HG03159 (cell line): ENCODE measurements around the gene CEP250.

ENCODE experiments used
- ATAC-seq: cut with Tn5 transposase; IDR thresholded peaks from one replicate; pipeline ENCODE4 v1.9.1; 2021; ENCODE audit warnings: mild to moderate bottlenecking, moderate library complexity; ENCODE audit not compliant: unreplicated experiment

CEP250 gene

DNA sequence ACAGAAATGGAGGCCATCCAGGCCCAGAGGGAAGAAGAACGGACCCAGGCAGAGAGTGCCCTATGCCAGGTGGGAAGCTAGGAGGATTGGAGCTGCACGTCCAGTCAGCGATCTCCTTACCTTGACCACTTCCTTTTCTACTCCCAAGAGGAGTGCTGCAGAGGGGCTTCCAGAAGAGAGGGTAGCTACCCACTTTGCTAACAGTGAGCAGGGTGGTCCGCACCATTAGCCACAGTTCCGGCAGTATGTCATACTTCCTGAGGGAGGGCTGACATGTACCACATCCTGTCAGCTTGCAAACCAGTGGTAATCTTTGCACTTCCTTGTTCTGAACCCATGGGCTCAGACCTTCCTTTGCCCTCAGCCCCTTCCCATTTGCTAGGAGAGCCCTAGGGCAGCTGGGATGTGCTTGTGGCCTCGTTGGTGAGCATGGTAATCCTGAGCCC lies 35.4 kb downstream of the CEP250 start:
- peak; percentile 94 for ATAC-seq

DNA sequence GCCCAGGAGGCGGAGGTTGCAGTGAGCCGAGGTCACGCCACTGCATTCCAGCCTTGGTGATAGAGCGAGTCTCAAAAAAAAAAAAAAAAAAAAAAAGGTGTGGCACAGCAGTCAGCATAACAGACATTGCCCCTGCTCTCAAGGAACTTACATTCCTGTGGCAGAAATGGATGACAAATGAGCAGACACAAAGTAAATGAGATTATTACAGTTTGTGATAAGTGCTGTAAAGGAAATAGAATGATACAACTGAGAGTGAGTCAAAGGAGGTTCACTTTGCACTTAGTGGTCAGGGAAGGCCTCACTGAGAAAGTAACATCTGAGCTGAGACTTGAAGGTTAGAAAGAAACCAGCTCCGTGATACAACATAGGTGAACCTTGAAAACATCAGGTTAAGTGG lies 36.4 kb downstream of the CEP250 start:
- no peak for ATAC-seq

DNA sequence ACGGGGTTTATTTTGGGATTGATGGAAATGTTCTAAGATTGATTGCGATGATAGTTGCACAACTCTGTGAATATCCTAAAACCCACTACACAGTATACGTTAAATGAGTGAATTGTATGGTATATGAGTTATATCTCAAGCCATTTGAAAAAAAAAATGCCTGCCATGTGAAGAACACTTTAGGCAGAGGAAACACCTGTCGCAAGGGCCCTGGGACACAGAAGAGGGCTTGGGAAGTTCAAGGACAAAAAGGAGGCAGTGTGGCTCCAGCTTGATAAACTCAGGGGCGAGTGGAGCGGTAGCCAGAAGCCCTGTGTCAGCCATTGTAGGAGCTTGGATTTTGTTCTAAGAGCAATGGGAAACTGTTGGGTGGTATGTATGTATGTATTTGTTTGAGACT lies 37.0 kb downstream of the CEP250 start:
- ATAC-seq: no peak

DNA sequence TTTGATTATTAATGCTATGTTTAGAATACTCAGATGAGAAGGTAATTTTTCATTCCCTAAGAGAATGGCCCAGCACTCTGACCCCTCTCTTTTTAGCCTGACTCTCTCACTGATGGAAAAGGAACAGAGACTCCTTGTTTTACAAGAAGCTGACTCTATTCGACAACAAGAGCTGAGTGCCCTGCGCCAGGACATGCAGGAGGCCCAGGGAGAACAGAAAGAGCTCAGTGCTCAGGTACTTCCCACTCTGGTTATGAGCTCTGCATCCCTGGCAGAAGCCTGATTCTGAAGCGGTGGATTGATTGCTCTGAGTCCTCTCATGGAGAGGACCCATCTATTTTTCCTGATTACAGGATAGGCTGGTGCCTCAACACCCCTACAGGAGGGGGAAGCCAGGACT lies 41.1 kb downstream of the CEP250 start:
- ATAC-seq: no peak

DNA sequence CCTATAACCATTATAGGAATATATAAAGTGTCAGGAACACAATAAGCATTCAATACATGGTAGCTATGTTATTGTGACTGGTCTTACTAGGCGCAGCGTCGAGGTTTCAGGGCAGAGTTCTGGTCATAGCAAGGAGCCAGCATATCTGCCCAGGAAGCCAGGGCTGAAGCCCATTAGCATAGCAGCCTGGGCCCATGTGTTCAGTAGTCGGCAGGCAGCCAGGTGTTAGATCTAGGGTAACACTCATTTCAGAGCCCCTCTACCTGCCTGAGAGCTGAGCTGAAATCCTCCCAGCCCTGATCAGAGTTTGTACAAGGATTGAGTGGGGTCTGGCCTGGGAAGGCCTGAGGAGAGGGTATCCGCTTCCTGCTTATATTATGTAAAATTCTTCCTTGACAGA lies 41.9 kb downstream of the CEP250 start:
- no peak for ATAC-seq

DNA sequence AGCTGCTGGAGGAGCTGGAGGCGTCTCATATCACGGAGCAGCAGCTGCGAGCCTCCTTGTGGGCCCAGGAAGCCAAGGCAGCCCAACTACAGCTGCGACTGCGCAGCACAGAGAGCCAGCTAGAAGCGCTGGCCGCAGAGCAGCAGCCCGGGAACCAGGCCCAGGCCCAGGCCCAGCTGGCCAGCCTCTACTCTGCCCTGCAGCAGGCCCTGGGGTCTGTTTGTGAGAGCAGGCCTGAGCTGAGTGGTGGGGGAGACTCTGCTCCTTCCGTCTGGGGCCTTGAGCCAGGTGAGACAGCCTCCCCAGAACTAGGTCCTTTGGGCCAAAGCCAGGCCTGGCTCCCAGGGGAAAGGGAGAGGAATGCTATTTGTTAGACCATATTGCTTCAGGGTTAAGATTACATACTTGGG lies 42.4 kb downstream of the CEP250 start:
- no peak for ATAC-seq

DNA sequence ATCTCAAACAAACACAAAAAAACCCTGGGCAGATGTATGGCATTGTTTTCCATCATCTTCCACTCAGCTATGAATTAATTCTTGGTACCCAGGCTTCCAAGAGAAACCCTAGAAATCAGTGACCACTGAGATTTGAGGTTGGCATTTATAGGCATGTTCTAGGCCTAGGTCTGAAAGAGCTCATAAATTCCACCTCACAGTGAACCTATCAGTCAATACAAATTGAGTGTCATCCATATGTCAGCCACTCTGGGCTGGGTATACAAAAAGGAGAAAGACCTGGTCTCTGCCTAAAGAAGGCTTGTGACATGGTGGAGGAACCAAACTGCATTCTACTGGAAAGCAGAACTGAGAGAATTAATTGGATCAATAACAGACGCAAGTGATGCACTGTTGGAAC lies 43.9 kb downstream of the CEP250 start:
- no peak for ATAC-seq

DNA sequence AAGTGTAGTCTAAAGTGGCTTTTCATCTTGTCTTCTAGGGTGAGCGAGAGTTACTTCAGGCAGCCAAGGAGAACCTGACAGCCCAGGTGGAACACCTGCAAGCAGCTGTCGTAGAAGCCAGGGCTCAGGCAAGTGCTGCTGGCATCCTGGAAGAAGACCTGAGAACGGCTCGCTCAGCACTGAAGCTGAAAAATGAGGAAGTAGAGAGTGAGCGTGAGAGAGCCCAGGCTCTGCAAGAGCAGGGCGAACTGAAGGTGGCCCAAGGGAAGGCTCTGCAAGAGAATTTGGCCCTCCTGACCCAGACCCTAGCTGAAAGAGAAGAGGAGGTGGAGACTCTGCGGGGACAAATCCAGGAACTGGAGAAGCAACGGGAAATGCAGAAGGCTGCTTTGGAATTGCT lies 47.0 kb downstream of the CEP250 start:
- peak; percentile 73 for ATAC-seq

DNA sequence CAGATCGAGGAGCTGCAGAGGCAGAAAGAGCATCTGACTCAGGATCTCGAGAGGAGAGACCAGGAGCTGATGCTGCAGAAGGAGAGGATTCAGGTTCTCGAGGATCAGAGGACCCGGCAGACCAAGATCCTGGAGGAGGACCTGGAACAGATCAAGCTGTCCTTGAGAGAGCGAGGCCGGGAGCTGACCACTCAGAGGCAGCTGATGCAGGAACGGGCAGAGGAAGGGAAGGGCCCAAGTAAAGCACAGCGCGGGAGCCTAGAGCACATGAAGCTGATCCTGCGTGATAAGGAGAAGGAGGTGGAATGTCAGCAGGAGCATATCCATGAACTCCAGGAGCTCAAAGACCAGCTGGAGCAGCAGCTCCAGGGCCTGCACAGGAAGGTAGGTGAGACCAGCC lies 47.9 kb downstream of the CEP250 start:
- no peak for ATAC-seq

DNA sequence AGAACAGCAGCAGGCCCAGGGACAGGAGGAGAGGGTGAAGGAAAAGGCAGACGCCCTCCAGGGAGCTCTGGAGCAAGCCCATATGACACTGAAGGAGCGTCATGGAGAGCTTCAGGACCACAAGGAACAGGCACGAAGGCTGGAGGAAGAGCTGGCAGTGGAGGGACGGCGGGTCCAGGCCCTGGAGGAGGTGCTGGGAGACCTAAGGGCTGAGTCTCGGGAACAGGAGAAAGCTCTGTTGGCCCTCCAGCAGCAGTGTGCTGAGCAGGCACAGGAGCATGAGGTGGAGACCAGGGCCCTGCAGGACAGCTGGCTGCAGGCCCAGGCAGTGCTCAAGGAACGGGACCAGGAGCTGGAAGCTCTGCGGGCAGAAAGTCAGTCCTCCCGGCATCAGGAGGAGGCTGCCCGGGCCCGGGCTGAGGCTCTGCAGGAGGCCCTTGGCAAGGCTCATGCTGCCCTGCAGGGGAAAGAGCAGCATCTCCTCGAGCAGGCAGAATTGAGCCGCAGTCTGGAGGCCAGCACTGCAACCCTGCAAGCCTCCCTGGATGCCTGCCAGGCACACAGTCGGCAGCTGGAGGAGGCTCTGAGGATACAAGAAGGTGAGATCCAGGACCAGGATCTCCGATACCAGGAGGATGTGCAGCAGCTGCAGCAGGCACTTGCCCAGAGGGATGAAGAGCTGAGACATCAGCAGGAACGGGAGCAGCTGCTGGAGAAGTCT lies 48.6 kb downstream of the CEP250 start:
- no peak for ATAC-seq

DNA sequence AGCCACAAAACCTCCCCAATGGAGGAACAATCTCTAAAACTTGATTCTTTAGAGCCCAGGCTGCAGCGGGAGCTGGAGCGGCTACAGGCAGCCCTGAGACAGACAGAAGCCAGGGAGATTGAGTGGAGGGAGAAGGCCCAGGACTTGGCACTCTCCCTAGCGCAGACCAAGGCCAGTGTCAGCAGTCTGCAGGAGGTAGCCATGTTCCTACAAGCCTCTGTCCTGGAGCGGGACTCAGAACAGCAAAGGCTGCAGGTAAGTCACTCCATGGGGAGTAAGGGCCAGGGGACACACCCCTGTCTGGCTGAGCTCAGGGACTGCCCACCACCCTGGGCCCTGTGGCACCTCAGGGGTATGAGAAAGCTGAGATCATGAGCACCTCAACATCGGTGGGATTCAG lies 49.4 kb downstream of the CEP250 start:
- no peak for ATAC-seq

DNA sequence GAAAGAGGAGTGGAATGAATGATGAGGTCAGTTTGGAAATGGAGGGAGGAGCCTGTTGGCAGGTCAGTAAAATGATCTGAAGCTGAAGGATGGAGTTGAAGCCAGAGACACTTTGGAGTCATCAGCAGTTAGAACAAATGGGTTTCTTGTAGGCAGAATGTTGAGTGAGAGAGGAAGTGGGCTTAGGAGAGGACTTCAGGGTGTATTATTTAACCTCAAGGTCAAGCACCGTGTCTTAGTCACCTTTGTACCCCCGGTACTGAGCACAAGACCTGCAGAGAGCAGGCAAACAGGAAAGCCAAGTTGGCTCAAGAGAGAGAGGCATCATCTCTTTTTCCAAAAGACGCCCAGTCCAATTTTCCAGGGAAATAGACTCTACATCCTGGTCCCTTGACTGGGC lies 50.8 kb downstream of the CEP250 start:
- ATAC-seq: no peak

DNA sequence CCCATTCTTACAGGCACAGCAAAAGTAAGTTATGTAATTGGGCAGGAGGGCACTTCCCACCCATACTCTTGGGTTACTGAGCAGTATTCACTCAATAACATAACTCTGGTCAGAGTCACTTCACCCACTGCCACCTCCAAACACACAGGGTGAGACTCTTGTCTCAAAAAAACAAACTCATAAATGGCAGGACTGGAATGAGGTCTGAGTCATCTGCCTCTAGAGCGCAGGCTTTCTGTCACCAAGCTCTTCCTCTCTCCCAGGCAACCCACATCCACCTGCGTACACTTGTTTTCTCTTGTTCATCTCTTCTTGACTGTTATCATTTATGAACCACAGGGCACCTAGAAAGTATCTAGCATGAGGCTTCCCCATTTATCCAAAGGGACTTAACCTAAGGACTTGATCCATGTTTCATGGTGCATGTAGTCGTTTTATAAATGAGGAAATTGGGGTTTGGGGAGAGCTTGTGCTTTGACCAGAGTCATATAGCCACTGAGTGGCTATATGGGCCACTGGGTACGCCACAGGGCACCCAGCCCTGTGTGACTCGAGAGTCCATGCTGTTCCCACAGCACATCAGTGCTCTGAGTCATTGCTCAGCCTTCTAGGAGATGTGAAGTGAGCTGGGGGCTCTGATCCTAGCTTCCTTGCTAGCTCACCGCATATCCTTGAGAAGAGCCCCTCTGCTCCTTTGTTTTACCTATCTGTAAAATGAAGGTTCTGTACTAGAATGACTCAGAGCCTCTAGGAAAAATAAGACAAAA lies 51.7 kb downstream of the CEP250 start:
- ATAC-seq: no peak

DNA sequence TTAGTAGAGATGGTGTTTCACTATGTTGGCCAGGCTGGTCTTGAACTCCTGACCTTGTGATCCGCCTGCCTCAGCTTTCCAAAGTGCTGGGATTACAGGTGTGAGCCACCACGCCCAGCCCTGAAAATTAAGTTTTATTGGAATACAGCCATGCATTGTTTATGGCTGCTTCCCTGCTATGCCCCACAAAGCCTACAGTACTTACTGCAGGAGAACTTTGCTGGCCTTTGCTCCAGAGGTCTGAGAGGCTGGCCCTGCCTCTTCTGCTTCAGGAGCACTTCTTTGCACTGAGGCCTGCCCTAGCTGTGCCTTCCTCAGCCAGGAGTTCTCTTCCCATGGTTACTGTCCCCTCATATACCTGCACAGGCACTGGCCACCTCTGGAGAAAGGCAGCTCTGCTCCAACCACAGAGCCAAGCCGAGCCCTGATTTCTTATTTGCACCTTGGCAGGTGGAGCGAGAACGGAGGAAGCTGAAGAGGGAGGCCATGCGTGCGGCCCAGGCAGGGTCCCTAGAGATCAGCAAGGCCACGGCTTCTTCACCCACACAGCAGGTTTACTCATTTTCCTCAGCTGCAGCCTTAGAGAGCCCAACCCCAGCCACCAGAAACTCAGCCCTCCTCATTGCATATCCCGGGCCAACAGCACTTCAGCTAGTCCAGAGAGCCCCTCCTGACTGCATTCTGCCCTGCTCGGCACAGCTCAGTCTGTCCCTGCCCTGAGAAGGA lies 53.3 kb downstream of the CEP250 start:
- no peak for ATAC-seq

DNA sequence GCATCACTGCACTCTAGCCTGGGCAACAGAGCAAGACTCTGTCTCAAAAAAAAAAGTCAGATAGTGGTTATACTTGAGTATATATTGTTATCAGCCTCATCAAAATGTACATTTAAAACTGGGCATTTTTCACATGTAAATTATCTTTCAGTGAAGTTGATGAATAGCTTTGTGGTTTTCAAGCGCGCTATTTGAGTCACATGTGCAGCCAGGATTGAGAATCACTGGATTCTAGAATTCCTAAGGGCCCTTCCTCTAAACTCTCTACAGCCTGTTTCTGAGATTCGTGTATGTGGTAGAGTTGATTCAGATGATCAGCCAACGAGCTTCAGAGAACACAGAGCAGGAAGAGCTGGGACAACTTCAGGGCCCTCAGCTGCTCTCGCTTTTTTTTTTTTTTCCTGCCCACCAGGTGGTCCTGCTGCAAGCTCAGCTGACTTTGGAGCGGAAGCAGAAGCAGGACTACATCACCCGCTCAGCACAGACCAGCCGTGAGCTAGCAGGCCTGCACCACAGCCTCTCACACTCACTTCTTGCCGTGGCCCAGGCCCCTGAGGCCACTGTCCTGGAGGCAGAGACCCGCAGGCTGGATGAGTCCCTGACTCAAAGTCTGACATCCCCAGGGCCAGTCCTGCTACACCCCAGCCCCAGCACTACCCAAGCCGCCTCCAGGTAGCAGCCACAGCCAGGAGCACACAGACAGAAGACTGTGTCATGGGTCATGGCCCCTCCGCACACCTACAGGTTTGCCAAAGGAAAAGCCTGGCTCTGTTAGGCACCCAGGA lies 55.7 kb downstream of the CEP250 start:
- ATAC-seq: no peak

DNA sequence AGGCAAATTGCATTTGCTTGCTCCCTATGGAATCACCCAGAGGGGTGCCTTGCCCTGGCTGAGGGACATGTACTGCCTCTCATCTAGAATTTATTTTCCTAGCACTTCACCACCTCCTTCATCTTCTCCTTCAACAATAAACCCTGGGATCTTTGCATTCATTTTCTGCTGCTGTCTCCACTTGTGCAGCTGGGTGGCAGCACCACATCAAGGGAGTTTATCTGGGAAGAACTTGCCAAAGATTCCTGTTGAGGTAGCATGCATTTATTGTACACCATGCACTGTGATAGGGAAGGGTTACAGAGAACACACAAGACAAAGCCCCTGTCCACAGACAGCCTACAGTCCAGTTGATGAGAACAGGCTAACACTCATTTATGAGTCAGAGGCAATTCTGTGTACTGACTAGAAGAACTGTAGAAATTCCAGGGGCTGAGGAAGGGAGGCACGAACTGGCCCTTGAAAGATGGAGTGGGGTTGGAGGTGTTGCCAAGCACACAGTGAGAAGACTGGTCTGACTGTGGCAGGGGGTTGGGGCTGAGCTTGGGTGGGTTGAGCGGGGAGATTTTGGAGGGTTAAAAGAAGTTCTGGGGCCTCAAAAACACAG lies 56.5 kb downstream of the CEP250 start:
- ATAC-seq: no peak

DNA sequence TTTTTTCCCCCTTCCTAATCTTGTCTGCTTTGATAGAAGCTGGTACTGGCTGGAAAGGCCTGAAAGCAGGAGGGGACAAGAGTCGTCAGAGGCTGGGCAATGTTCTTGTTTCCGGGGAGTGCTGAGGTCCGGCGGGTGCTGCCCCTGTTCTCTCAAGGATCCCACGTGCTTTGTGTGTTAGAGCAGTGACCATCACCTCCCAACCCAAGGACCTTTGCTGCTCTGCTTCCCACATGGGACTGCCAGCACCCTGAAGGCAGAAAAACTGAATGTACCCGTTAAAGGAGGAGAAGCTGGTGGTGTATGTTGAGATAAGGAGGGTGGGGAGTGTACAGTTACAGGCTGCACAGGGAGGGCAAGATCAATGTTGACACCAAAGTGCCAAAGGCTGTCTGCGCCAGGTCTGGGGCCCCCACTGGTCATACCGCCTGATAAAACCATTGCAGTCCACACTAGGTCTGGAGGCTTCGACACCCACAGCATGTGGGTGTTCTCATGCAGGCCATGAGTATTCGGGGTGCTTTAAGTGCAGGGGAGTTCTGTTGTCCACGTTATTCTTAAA lies 59.1 kb downstream of the CEP250 start:
- no peak for ATAC-seq

DNA sequence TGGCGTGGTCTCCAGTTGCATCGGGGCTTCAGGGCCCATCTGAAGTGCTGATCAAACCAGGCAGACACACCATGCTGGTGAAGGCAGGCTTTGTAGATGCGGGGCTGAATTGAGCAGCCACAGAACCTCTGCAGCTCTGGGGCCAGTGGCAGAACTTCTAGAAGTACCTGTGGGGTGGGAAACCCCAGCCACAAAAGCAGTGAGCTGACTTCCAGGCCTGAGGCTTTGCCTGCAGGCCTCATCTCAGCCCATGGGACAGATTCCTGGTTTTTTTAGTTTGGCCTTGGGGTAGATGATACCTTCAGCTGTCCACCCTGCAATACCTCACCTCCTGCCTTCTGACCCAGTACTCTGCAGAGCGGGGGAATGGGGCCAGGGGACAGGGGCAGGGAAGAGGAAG lies 59.9 kb downstream of the CEP250 start:
- no peak for ATAC-seq

DNA sequence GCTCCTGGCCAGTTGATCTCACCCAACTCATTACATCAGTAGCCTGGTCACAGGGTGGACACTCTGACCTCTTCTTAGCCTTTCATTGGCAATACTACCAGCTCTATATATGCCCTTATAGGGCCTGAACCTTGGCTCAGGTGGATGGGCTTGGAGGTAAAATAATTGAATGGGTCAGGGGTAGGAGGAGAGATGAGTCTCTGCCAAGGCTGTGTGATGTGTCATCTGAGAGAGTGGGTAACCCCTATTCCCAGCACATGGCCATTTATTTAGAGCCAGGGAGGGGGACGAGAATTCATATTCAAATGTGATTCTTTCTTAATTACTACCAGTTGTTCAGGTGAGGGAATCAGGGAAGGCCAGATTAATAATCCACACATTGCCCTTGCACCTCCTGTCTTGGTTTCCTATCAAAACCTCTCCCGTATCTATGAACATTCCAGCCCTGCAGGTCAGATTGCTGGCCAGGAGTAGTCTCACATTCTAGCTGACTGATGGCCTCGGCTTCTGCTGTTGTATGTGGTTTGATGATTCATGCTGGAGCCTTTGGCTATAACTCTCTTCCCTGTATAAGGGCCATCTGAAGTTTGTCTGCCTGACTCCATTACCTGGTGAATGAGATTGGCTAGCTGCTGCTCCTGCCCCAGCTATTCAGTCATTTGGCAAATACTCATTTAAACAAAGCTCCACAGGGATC lies 60.7 kb downstream of the CEP250 start:
- no peak for ATAC-seq

DNA sequence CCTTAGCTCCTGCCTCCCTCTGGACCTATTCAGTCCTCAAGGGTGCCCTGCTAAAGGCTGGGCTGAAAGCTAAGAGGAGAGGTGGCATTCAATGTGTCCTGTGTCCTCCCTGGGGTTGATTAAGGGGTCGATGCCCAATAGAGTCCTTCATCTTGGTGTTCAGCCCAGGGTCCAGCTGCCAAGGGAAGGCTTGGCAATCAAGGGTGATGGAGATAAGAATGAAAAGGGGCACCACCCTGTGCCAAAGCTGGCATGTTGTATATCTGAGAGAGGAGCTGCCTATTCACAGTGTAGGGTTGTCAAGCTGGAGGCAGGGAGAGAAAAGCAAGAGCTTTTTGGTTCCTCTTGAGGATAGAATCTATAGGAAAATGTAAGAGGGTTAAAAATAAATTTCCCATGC lies 61.7 kb downstream of the CEP250 start:
- no peak for ATAC-seq
